AG04450 (cell line): ENCODE results near the gene CSNK1D. TPM values are rescaled to one million over a fixed set of nuclear protein-coding genes. Genes with fewer than 3 reads are reported as not detected.

ENCODE experiments used
- CTCF ChIA-PET: fragments of 300-600, 350-600 bp; formaldehyde crosslinking; extraction: SDS; loops from one replicate; lab custom pipeline; 2022; ENCODE audit warnings: antibody characterized with exemption, inconsistent platforms; lab: Charles Lee
- POLR2A ChIA-PET: fragments of 350-600 bp; formaldehyde crosslinking; extraction: SDS; loops from one replicate; lab custom pipeline; 2021; ENCODE audit warnings: antibody characterized with exemption, inconsistent platforms; lab: Yijun Ruan, JAX
- DNase-seq: peaks from one replicate; pipeline ENCODE4 v3.0.0-alpha.2; 2011; ENCODE audit warnings: low read depth, low spot score
- H3K27ac ChIP-seq: one replicate; pipeline ENCODE4 v1.5.1; 2012; ENCODE audit warnings: low read depth, low read length, control low read depth
- H3K27me3 ChIP-seq: one replicate; pipeline ENCODE4 v1.6.0; 2012; ENCODE audit warnings: low read length; ENCODE audit not compliant: control insufficient read depth, insufficient read depth
- H3K4me3 ChIP-seq: 2 replicates; pipeline ENCODE4 v1.5.1; 2011; ENCODE audit warnings: mild to moderate bottlenecking, low read depth, low read length, control low read depth
- H3K9me3 ChIP-seq: 2 replicates; pipeline ENCODE4 v1.5.1; 2012; ENCODE audit warnings: low read length; ENCODE audit not compliant: control insufficient read depth, insufficient read depth
- polyA plus RNA-seq: library from polyadenylated mRNA; depleted of rRNA; stranded (reverse); fragments of >200 nt; gene quantifications from 2 replicates; pipeline ENCODE4 v1.2.3, GENCODE V29; 2011
- TF ChIP-seq, protein P1 (sequence below): IDR thresholded peaks from 2 replicates; pipeline ENCODE4 v1.5.1; 2011; ENCODE audit warnings: low read depth, low read length, control low read depth, inconsistent platforms

CSNK1D gene
- polyA plus RNA-seq, 1 experiment: 74.4 TPM

DNA sequence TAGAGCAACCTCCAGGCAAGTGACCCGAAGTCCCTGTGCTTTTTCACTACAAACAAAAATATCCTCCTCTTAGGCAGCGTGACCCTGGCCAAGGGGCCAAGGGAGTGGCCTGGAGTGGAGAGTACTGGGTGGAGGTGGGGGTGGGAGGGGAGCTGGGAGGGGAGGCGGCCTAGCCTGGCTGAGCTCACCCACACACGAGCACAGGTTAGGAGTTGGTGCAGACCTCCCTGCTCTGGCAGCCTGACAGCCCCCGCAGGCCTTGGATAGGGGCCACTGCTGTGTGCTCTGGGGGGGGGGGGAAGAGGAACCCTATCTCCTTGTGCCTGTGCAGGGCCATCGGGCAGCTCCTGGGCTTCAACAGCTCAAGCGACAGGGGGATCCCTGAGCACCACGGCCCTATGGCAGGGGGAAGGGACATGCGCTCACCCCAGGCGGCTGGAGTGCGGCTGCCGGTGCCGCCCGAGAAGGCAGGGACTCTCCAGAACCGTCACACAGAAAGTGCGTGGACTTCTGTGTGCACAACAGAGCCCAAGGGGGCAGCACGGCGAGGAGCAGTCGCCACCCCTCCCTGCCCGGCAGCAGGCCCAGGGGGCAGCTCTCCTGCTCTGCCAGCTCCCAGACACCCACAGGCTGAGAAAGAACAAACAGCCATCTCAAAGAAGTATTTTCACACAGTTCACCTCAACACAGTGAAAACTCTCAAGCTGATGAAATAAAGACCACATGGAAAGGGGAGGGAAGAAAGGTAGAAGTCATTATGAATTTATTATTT, 31.4 kb downstream of the CSNK1D start:
- POLR2A ChIA-PET: interaction anchor here (0.9 to 1.1 kb wide), 3 partner anchors 11 to 36 kb away, joined by 3 read pairs; partner anchors contain the start of gene SLC16A3
- DNase-seq: no peak
- CTCF ChIA-PET: interaction anchor here (0.6 to 1.8 kb wide), 4 partner anchors 12 to 211 kb away, joined by 3 to 4 read pairs (median 4); no protein-coding TSS in a partner anchor
- TF ChIP-seq, protein P1, sequence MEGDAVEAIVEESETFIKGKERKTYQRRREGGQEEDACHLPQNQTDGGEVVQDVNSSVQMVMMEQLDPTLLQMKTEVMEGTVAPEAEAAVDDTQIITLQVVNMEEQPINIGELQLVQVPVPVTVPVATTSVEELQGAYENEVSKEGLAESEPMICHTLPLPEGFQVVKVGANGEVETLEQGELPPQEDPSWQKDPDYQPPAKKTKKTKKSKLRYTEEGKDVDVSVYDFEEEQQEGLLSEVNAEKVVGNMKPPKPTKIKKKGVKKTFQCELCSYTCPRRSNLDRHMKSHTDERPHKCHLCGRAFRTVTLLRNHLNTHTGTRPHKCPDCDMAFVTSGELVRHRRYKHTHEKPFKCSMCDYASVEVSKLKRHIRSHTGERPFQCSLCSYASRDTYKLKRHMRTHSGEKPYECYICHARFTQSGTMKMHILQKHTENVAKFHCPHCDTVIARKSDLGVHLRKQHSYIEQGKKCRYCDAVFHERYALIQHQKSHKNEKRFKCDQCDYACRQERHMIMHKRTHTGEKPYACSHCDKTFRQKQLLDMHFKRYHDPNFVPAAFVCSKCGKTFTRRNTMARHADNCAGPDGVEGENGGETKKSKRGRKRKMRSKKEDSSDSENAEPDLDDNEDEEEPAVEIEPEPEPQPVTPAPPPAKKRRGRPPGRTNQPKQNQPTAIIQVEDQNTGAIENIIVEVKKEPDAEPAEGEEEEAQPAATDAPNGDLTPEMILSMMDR: no peak
- Histone ChIP-seq H3K9me3 (peaks cover 3% of the 10 kb centered on the region; the same call in 1 of the 2 replicates), H3K27ac (peak overlapping the region; percentile 70), H3K27me3 (no peaks in the 10 kb centered on the region), H3K4me3 (no peak overlapping the region)

DNA sequence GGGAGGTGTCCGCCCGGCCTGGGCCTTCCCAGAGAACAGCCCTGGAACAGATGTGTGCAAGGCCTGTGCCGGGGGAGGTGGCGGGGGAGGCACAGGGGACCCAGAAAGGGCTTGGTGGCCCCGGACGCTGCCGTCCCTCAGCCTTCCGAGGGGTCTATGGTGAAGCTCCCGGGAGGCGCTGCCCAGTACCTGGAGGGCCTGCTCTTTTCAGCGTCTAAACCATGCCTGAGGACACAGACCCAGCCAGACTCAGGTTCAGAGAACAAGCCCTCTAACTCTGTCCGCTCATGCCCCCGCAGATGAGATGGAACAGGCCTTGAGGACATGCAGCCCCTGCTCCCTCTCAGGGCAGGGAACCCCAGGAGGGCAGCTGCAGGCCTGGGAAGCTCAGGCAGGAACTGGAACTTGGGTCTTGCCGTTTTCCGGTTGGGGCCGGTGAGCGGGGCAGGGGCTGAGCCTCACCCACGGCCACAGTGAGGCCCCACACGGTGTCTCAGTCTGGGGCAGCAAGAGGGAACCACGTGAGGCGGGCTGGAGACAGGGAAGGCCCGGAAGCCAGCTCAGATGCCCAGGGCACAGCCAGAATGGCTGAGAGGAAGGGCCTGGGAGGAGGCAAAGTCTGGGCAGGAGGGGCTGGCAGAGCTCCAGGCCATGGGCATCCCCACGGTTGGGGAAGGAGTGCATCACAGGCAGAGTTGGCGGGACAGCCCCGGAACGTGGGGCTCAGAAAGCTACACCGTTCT, 32.1 kb downstream of the CSNK1D start:
- DNase-seq: no peak
- Histone ChIP-seq H3K27me3 (no peaks in the 10 kb centered on the region), H3K4me3 (no peak overlapping the region), H3K9me3 (peaks cover 3% of the 10 kb centered on the region; the same call in 1 of the 2 replicates), H3K27ac (peak overlapping the region; percentile 57)
- ChIA-PET CTCF (interaction anchor here (0.9 to 1.8 kb wide), 2 partner anchors 35 to 86 kb away, joined by 3 to 4 read pairs; no protein-coding TSS in a partner anchor), POLR2A (no interaction called here)
- TF ChIP-seq, protein P1: no peak

DNA sequence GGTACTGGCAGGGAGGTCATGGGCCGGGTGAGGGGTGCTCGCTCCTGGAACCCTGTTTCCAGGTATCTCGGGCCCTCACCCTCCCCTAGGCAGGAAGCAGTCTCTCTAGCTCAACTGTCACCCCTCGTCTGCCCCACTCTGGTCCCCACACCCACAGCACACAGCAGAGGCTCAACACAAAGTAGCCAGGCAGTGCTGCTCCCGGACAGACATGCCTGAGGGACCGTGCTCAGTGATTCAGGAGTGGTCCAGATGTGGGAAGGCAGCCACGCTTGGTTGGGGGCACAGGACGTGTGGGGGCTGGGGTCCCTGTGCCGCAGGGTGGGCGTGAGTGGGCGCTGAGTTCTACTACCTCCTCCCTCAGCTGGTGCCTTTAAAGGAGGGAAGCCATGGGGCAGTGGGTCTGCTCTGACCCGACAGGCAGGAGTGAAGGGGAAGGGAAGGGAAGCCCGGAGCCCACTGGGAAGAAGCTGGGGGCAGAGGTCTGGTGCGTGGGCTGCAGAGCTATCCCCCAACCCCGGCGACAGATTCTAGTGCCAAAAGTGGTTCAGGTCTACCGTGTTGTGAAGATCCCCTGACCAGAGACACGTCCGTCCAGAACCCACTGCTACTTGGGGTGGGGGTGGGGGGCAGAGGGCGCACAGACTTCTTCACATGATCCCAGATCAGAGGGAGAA, 32.9 kb downstream of the CSNK1D start:
- no peaks in the 10 kb centered on the region for H3K27me3 ChIP-seq
- ChIA-PET POLR2A (no interaction called here), CTCF (interaction anchor here (0.9 to 1.8 kb wide), 2 partner anchors 34 to 85 kb away, joined by 3 to 4 read pairs; no protein-coding TSS in a partner anchor)
- TF ChIP-seq, protein P1: no peak
- peaks cover 3% of the 10 kb centered on the region; the same call in 1 of the 2 replicates for H3K9me3 ChIP-seq
- H3K4me3 ChIP-seq: no peak overlapping the region
- peak overlapping the region; percentile 57 for H3K27ac ChIP-seq
- DNase-seq: no peak

DNA sequence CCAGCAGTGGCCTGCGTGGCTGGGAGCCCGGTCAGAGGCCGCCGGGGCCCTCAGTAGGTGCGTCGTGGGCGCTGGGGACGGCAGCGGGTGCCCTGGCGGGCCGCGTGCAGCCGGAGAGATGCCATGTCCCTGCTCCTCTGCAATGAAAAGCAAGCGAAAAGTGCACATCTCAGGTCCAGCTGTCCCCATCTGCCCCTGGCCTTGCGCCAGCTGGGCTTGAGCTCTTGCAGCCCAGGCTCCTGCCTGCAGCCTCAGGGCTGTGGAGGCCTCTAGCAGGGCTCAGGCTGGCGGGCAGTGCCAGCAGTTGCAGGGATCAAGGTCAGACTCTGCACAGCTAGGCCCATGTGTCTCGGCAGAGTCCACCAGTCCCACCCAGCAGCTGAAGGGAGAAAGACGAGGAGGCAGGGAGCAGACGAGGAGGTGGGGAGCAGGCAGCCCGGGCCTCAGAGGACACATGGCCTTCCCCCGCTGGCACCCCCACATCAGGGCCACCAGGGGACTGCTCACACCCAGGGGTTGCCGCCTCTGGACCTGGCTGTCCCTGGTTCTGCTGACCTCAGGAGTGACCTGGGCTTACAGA, 33.5 kb downstream of the CSNK1D start:
- ChIA-PET POLR2A (no interaction called here), CTCF (no interaction called here)
- H3K27me3 ChIP-seq: no peaks in the 10 kb centered on the region
- H3K4me3 ChIP-seq: no peak overlapping the region
- peak overlapping the region; percentile 57 for H3K27ac ChIP-seq
- peaks cover 3% of the 10 kb centered on the region; the same call in 1 of the 2 replicates for H3K9me3 ChIP-seq
- TF ChIP-seq, protein P1: no peak
- no peak for DNase-seq
